HCEC 1CT (cell line): ENCODE data around the gene RSPH10B2.
A peak's percentile ranks its signal among the peaks of the same experiment; 100 is the strongest.
"Not testable (repeated sequence)": the region's sequence is repeated elsewhere in the genome, so short reads cannot be mapped to it uniquely, and the experiment has no call there.

Experiments
- DNase-seq: peaks from one replicate; pipeline ENCODE4 v3.0.0-alpha.2; 2017

RSPH10B2 gene

GRCh38 chr7:6753964-6754363 lies at the start of gene RSPH10B2:
Gene RSPH10B2, plus strand, starts transcription at chr7:6754103. Its CDS starts 3,575 bp downstream, at chr7:6757678.
- not testable (repeated sequence) for DNase-seq

DNA sequence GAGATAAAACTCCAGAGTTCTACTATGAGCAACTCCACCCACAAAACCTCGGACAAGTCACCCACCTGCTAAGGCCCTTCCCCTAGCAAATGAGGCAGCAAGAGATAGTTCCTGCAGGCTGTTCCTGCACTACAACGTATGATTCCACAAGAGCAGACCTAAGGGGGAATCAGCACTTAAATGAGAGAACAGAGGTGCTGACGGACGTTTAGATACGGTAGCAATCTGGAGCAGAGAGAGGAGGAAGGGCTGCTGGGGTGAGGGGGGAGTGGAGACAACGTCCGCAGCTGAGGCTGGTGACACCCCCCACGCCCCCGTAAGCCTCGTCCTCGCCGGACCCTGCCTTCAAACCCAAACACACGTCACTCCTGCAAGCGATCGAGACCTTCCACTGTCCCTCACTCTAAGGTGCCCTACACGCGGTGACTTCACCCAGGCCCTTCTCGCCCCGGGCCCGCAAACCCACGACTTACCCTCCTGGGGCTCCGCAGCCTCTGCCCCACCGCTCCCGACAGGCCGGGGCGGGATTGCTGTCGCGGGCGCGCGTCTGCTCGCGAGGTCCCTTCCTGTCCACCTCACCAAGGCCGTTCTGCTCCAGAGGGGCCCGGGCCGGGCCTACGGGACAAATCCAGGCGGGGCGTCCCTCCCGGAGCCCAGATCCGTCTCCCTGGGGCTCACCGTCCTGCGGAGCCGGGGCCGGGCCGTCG lies 47.8 kb upstream of the RSPH10B2 start:
- peak; percentile 50 for DNase-seq

GRCh38 chr7:6706666-6707407 lies 47.1 kb upstream of the RSPH10B2 start, which contains the start of gene ZNF12:
Gene ZNF12, minus strand, starts transcription at chr7:6706947. Its CDS starts 1,774 bp downstream, at chr7:6705173.
- DNase-seq = peak; percentile 93

- no peak for DNase-seq
Measured at GRCh38 chr7:6708304-6708703, 45.6 kb upstream of the RSPH10B2 start.

- no peak for DNase-seq
Measured at GRCh38 chr7:6709808-6710207, 44.1 kb upstream of the RSPH10B2 start.

DNA sequence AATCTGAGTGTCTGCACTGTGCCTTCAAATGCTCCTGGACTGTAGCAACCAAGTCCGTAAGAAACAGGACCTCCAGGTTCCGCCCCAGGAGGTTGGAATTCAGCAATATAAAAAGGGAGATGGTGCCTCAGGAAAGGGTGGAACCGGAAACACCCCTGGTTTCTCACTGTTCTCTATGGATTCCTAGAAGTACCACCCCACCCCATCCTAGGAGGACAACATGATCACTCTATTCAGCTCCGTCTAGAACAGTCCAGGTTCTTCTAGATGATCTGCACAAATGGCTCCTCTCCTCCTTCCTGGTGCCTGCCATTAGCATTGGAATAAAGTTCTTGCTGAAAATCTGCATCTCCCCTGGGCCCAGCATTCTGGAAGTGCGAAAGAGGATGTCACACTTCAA lies 39.5 kb upstream of the RSPH10B2 start:
- DNase-seq = no peak

DNA sequence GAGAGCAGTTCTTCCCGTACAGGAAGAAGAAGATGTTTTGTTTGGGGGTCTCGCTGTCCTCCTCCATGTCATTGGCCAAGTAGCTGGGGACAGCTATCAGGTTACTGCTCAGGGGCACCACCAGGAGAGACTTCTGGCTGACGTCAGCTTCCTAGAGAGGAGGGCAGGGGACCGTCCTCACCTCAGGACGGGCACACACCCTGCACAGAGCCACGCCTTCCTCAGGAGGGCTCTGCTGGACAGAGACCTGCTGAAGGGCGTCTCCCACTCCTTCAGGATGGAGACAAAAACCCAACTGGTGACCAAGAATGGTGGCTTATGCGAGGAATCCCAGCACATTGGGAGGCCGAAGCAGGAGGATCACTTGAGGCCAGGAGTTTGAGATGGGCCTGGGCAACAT lies 38.0 kb upstream of the RSPH10B2 start:
- DNase-seq = not testable (repeated sequence)

- DNase-seq = no peak
Measured at GRCh38 chr7:6718124-6718523, 35.8 kb upstream of the RSPH10B2 start.

- DNase-seq = not testable (repeated sequence)
Measured at GRCh38 chr7:6724351-6724750, 29.6 kb upstream of the RSPH10B2 start.

DNA sequence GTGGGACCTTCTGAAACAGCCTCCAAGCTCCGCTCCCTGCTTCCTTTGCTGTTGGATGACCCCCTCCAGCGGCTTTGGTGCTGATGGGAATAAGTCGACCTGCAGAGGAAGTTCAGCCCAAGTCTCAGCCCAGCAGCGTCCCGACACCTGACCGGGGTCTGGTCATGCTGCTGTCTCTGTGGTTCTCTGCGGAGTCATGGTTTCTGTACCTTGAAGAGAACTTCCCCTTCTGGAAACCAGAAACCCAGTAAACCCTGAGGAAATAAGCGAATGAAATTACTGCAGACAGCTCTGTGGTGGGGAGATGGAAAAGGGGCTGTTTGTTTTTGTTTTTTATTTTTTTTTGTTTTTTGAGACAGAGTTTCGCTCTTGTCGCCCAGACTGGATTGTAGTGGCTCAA lies 28.9 kb upstream of the RSPH10B2 start:
- no peak for DNase-seq

- DNase-seq = not testable (repeated sequence)
Measured at GRCh38 chr7:6726341-6726740, 27.6 kb upstream of the RSPH10B2 start.

GRCh38 chr7:6727663-6728062 lies 26.2 kb upstream of the RSPH10B2 start:
- no peak for DNase-seq

- DNase-seq = not testable (repeated sequence)
Measured at GRCh38 chr7:6728893-6729491, 24.9 kb upstream of the RSPH10B2 start.

DNA sequence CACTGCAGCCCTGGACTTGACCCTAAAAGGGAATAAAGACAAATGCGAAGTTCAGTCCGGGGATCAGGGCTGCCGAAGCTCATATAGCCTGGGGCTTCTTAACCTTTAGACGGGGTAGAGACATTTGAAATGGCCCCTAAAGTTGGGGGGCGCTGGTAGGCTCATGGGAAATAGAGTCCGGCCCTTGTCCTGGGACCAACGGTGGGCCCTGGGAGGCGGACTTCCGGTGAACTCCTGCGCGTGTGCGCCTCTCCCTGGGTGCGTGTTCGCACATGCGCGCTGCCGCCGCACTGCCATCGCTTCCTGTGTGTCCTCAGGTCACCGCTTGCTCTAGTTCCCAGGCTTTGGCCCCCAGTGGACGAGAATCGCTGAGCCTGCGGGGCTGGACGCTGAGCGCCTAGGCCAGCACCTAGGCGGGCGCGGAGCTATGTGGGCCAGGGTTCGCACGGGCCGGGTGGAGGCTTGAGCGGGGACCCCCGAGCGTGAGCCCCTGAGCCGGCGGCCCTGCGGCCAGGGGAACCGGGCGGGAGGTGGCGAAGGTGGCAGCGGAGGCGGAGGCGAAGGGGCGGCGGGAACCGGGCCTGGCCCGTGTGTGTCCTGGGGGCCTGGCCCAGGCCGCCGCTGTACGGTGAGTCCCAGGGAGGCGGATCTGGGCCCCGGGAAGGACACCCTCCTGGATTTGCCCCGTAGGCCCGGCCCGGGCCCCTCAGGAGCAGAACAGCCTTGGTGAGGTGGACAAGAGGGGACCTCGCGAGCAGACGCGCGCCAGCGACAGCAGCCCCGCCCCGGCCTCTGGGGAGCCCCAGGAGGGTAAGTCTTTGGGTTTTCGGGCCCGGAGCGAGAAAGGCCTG lies 24.2 kb upstream of the RSPH10B2 start:
- DNase-seq = peak; percentile 89

DNA sequence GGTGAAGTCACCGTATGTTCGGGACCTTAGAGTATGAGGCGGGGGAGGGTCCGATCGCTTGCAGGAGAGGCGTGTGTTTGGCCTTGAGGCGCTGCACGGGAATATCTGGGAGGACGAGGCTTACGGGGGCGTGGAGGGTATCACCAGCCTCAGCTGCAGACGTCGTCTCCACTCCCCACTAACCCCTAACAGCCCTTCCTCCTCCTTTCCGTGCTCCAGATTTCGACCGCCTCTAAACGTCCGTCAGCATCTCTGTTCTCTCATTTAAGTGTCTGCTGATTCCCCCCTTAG lies 23.6 kb upstream of the RSPH10B2 start:
- DNase-seq = peak; percentile 2

DNA sequence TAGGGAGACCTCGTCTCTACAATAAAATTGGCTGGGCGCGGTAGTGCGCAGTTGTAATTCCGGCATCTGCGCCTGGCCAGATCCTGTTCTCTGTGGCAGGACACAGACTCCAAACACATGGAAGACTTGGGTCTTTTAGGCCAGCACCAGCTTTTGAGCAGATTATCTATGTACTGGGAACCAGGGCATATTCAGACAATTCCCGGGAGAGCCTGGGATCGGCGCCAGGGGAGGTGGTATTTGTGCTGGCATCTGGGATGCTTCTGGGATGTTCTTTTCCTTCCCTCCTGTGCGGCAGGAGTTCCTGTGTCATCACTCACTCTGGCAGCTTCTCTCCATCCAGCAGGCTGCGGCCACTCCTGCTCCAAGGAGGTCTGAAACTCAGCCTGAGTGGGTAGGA lies 15.5 kb upstream of the RSPH10B2 start:
- DNase-seq = not testable (repeated sequence)

DNA sequence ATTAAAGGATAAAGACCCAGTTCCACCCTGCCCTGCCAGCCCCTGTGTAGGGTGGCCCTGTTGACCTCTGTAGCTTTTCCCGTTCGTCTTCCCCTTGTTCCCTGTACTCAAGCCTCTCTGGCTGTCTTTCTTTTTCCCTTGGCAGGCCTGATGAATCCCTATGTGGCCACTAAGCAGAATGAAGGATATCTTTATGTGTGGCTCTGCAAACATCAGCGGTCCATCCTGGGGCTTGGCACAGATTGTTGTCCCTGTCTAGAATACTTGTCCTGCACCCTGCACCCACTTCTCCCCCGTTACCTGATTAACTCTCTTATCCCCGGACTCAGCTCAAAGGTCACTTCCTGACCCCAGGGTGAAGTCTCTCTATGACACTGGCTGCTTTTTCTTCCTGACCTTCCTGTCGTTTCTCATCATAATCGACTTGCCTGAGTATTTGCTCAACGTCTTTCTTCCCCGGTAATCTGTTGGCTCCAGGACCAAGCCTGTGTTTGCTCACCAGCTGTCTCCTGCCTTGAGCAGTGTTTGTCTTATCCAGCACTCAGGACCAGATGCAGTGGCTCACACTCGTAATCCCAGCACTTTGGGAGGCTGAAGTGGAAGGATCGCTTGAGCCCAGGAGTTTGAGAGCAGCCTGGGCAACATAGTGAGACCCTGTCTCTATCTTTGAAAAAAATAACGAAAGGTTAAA lies 9.3 kb upstream of the RSPH10B2 start:
- DNase-seq = not testable (repeated sequence)

DNA sequence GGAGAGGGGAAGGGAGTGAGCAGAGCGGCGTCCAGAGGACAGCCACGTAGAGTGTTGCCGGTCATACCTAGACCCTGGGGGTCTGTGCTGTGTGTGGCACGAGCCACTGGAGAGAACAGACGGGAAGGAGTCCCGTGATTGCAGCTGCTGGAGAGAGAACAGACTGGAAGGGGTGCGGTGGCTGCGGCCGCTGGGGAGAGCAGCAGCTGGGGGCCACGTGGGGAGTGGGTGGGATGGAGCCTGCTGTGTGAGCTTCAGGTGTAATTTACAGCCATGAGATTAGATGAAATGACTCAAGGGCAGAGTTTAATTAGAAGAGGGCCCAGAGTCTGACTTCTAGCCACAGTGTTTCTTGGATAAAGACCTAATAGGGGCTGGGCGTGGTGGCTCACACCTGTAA lies 4.6 kb upstream of the RSPH10B2 start:
- not testable (repeated sequence) for DNase-seq

DNA sequence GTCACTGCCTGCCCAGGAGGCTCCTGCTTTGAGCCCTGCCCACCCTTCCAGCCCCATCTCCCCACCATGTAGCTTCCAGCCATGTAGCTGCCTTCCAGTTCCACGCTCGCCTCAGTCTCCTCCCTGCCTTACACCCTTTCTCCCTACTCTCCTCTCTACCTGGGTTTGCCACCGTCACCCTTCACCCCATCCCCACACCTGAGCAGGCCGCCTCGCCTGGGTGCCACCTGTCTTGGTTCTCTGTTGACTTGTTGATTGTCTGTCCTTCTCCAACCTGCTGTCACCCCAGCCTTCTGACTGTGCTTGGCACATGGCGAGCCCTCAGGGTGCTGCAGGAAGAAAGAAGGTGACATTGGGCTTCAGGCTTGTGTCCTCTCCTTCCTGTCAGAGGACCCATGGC lies 3.7 kb upstream of the RSPH10B2 start:
- not testable (repeated sequence) for DNase-seq

GRCh38 chr7:6761186-6761585 lies 7.3 kb downstream of the RSPH10B2 start:
- DNase-seq = not testable (repeated sequence)

- not testable (repeated sequence) for DNase-seq
Measured at GRCh38 chr7:6781581-6781980, 27.7 kb downstream of the RSPH10B2 start.

DNA sequence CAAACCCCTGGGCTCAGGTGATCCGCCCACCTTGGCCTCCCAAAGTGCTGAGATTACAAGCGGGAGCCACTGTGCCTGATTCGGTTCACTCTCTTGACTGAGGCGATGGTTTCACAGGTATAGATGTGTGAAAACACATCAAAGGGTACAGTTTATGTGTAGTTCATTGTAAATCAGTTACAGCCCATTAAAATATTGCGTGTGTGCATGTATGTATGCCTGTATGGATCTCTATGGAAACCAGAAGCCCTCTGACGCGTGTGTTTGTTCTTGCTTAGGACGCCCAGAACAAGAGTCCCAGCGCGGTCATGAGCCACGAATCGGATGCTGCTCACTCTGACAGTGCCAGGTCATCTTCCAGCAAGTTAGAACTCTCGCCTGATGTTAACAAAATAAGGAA lies 35.5 kb downstream of the RSPH10B2 start:
- not testable (repeated sequence) for DNase-seq
